HG03196 (cell line): ENCODE results near the gene TRIM15.
A peak's percentile ranks its signal among the peaks of the same experiment; 100 is the strongest.
"Not testable (repeated sequence)": the region's sequence is repeated elsewhere in the genome, so short reads cannot be mapped to it uniquely, and the experiment has no call there.

Source experiments
- ATAC-seq: cut with Tn5 transposase; IDR thresholded peaks from one replicate; pipeline ENCODE4 v1.9.1; 2021; ENCODE audit not compliant: unreplicated experiment

TRIM15 gene

GRCh38 chr6:30163090-30163917 is at the start of gene TRIM15:
TSS of gene TRIM15 (plus strand) at chr6:30163546. CDS start at chr6:30163685, 139 bp downstream.
- no peak for ATAC-seq

GRCh38 chr6:30113841-30114240 is 49.5 kb upstream of the TRIM15 start:
- ATAC-seq: no peak

GRCh38 chr6:30116724-30117123 is 46.6 kb upstream of the TRIM15 start:
- no peak for ATAC-seq

GRCh38 chr6:30118691-30119090 is 44.7 kb upstream of the TRIM15 start:
- not testable (repeated sequence) for ATAC-seq

- ATAC-seq: no peak
Observed at GRCh38 chr6:30121446-30122366, 41.6 kb upstream of the TRIM15 start.

- ATAC-seq: no peak
Observed at GRCh38 chr6:30122515-30122914, 40.8 kb upstream of the TRIM15 start.

- no peak for ATAC-seq
Observed at GRCh38 chr6:30127238-30128093, 35.9 kb upstream of the TRIM15 start.

- ATAC-seq: no peak
Observed at GRCh38 chr6:30129265-30130178, 33.8 kb upstream of the TRIM15 start.

GRCh38 chr6:30130179-30130679 is 33.1 kb upstream of the TRIM15 start:
- ATAC-seq: no peak

GRCh38 chr6:30130887-30131862 is 32.2 kb upstream of the TRIM15 start:
- ATAC-seq: peak; percentile 65

- no peak for ATAC-seq
Observed at GRCh38 chr6:30131947-30132497, 31.3 kb upstream of the TRIM15 start.

- ATAC-seq: no peak
Observed at GRCh38 chr6:30135147-30135546, 28.2 kb upstream of the TRIM15 start.

- no peak for ATAC-seq
Observed at GRCh38 chr6:30135757-30136156, 27.6 kb upstream of the TRIM15 start, which contains the start of gene TRIM40. TSS of gene TRIM40 (plus strand) at chr6:30136140. CDS start at chr6:30137037, 897 bp downstream.

GRCh38 chr6:30136570-30137286 is 26.6 kb upstream of the TRIM15 start:
- ATAC-seq: no peak

GRCh38 chr6:30140240-30140639 is 23.1 kb upstream of the TRIM15 start:
- not testable (repeated sequence) for ATAC-seq

GRCh38 chr6:30142665-30143064 is 20.7 kb upstream of the TRIM15 start:
- no peak for ATAC-seq

- ATAC-seq: no peak
Observed at GRCh38 chr6:30143780-30144179, 19.6 kb upstream of the TRIM15 start.
